HepG2 (cell line): Measurements from ENCODE around the gene LIPC. TPM values are rescaled to one million over a fixed set of nuclear protein-coding genes. Genes with fewer than 3 reads are reported as not detected.

Experiments used
- CEBPG ChIP-seq: IDR thresholded peaks from 2 replicates; pipeline ENCODE4 v1.6.1; 2016
- DPF2 ChIP-seq: sonication (generic); formaldehyde crosslinking; IDR thresholded peaks from 2 replicates; pipeline ENCODE4 v1.4.0; 2020; ENCODE audit warnings: mild to moderate bottlenecking, low read depth, missing genetic modification reagents, borderline replicate concordance
- HMGXB3 ChIP-seq: sonication (generic); formaldehyde crosslinking; IDR thresholded peaks from 2 replicates; pipeline ENCODE4 v1.4.0; 2020; ENCODE audit warnings: missing genetic modification reagents, borderline replicate concordance
- HMGXB4 ChIP-seq, 2 experiments: sonication (generic) in 1 of 2; formaldehyde crosslinking in 1 of 2; IDR thresholded peaks; 2 replicates each; pipeline versions ENCODE4 v1.4.0 to v1.6.1; 2018 to 2020; ENCODE audit warnings: missing genetic modification reagents in 2 of 2, borderline replicate concordance in 1 of 2, low read depth in 1 of 2, mild to moderate bottlenecking in 1 of 2, missing biosample characterization in 1 of 2
- NRL ChIP-seq: sonication (generic); formaldehyde crosslinking; IDR thresholded peaks from 2 replicates; pipeline ENCODE4 v1.5.0; 2020; ENCODE audit warnings: missing genetic modification reagents, mild to moderate bottlenecking, moderate library complexity, borderline replicate concordance
- SAFB2 ChIP-seq: sonication (generic); formaldehyde crosslinking; IDR thresholded peaks from 2 replicates; pipeline ENCODE4 v1.5.1; 2020; ENCODE audit warnings: missing genetic modification reagents, low read depth, mild to moderate bottlenecking, borderline replicate concordance
- ZNF607 ChIP-seq: sonication (generic); formaldehyde crosslinking; IDR thresholded peaks from 2 replicates; pipeline ENCODE4 v1.5.1; 2020; ENCODE audit warnings: missing genetic modification reagents, mild to moderate bottlenecking, borderline replicate concordance
- polyA plus RNA-seq, 8 experiments: library from polyadenylated mRNA; depleted of rRNA in 3 of 8; stranded (reverse) in 7 of 8; unstranded in 1 of 8; fragments of >200 nt; fragmentation: Illumina TruSeq in 4 of 8; extraction: Trizol in 4 of 8; gene quantifications; 2 replicates each; pipeline versions ENCODE4 v1.2.1 to v1.2.3, GENCODE V29; 2011 to 2016; ENCODE audit warnings: low read depth in 4 of 8, missing spikeins in 1 of 8, mixed read lengths in 1 of 8; ENCODE audit not compliant: insufficient read depth in 1 of 8
- total RNA-seq, 5 experiments: library from RNA; depleted of rRNA; stranded (reverse); fragments of >200 nt; fragmentation: Illumina TruSeq; extraction: Trizol; gene quantifications; 2 replicates each; pipeline ENCODE4 v1.2.3, GENCODE V29; 2016; ENCODE audit warnings: low read depth in 1 of 5
- TF ChIP-seq, protein P1 (sequence below): IDR thresholded peaks from 2 replicates; pipeline ENCODE4 v1.4.0; 2020; ENCODE audit warnings: mild to moderate bottlenecking, missing genetic modification reagents
- TF ChIP-seq, protein P2 (sequence below): sonication (generic); formaldehyde crosslinking; IDR thresholded peaks from 2 replicates; pipeline ENCODE4 v1.5.0; 2020; ENCODE audit warnings: missing genetic modification reagents

The LIPC gene
- total and polyA plus RNA-seq, 2 of the 13 experiments (the other 11 are each of a cell fraction or from before 2014, with no cell fraction given) = 26.0 to 38.0 TPM

- TF ChIP-seq HMGXB3 = no peak
- TF ChIP-seq HMGXB4 (CRISPR knock-in tag; IDR thresholded peaks at IDR 0.05; ENCODE audit: borderline replicate concordance in 1 of 2, low read depth in 1 of 2) = no peak
- no peak for TF ChIP-seq CEBPG (CRISPR knock-in tag)
- no peak for TF ChIP-seq DPF2 (CRISPR knock-in tag)
- TF ChIP-seq, protein P1, sequence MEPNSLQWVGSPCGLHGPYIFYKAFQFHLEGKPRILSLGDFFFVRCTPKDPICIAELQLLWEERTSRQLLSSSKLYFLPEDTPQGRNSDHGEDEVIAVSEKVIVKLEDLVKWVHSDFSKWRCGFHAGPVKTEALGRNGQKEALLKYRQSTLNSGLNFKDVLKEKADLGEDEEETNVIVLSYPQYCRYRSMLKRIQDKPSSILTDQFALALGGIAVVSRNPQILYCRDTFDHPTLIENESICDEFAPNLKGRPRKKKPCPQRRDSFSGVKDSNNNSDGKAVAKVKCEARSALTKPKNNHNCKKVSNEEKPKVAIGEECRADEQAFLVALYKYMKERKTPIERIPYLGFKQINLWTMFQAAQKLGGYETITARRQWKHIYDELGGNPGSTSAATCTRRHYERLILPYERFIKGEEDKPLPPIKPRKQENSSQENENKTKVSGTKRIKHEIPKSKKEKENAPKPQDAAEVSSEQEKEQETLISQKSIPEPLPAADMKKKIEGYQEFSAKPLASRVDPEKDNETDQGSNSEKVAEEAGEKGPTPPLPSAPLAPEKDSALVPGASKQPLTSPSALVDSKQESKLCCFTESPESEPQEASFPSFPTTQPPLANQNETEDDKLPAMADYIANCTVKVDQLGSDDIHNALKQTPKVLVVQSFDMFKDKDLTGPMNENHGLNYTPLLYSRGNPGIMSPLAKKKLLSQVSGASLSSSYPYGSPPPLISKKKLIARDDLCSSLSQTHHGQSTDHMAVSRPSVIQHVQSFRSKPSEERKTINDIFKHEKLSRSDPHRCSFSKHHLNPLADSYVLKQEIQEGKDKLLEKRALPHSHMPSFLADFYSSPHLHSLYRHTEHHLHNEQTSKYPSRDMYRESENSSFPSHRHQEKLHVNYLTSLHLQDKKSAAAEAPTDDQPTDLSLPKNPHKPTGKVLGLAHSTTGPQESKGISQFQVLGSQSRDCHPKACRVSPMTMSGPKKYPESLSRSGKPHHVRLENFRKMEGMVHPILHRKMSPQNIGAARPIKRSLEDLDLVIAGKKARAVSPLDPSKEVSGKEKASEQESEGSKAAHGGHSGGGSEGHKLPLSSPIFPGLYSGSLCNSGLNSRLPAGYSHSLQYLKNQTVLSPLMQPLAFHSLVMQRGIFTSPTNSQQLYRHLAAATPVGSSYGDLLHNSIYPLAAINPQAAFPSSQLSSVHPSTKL (CRISPR knock-in tag) = no peak
- TF ChIP-seq NRL (CRISPR knock-in tag) = no peak
- no peak for TF ChIP-seq ZNF607
- no peak for TF ChIP-seq SAFB2 (CRISPR knock-in tag)
- TF ChIP-seq, protein P2, sequence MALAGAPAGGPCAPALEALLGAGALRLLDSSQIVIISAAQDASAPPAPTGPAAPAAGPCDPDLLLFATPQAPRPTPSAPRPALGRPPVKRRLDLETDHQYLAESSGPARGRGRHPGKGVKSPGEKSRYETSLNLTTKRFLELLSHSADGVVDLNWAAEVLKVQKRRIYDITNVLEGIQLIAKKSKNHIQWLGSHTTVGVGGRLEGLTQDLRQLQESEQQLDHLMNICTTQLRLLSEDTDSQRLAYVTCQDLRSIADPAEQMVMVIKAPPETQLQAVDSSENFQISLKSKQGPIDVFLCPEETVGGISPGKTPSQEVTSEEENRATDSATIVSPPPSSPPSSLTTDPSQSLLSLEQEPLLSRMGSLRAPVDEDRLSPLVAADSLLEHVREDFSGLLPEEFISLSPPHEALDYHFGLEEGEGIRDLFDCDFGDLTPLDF (CRISPR knock-in tag) = no peak
- TF ChIP-seq, all 625 proteins: peak for 0
These were observed 9.7 kb downstream of the LIPC start (continued) for GRCh38 chr15:58441376-58442070.
